HCT116 (cell line): Measurements from ENCODE around the gene CTDSP1. TPM values are rescaled to one million over a fixed set of nuclear protein-coding genes. Genes with fewer than 3 reads are reported as not detected.

Source experiments
- ATAC-seq: fragments of 200-7000 bp; cut with Tn5 transposase; 2 replicates; pipeline ENCODE4 v1.9.1; 2020; ENCODE audit warnings: mild to moderate bottlenecking, moderate library complexity
- BruUV-seq: library from RNA; stranded (reverse); fragments of 400-500 nt; replicated peaks from 2 replicates; lab custom pipeline; 2021; lab: Mats Ljungman, UMichigan
- CTCF ChIA-PET: fragments of 300-600 bp; sonication (Branson Sonifier 250); formaldehyde crosslinking; loops from one replicate; lab custom pipeline; 2021; ENCODE audit warnings: antibody characterized with exemption; lab: Charles Lee
- POLR2A ChIA-PET: fragments of 300-600, 350-600 bp; sonication (Branson Sonifier 250); formaldehyde crosslinking; loops from one replicate; lab custom pipeline; 2021; ENCODE audit warnings: antibody characterized with exemption; lab: Charles Lee
- RAD21 ChIA-PET, 2 experiments: fragments of 300-600 bp; sonication (Branson Sonifier 250); formaldehyde crosslinking; loops; one replicate each; lab custom pipeline; 2023; ENCODE audit warnings: low total read pairs in 2 of 2; ENCODE audit not compliant: uncharacterized antibody in 2 of 2, unreplicated experiment in 2 of 2, low non-redundant PET in 1 of 2; lab: Charles Lee
- DNase-seq: peaks from one replicate; pipeline ENCODE4 v3.0.0-alpha.2; 2010; ENCODE audit warnings: low read depth, low spot score
- H2AFZ ChIP-seq: fragments of 200-600 bp; shearing (Covaris generic), sonication (generic); 2 replicates; pipeline ENCODE4 v1.6.1; 2017; ENCODE audit warnings: low read depth, mixed run types, mixed read lengths, antibody characterized with exemption, low read length; ENCODE audit not compliant: poor library complexity, severe bottlenecking
- H3K27ac ChIP-seq: 2 replicates; pipeline ENCODE4 v1.5.1; 2012; ENCODE audit warnings: low read depth, low read length
- H3K27me3 ChIP-seq: fragments of 200-600 bp; sonication (generic); 2 replicates; pipeline ENCODE4 v1.6.1; 2016; ENCODE audit warnings: mixed run types, low read length, mixed read lengths; ENCODE audit not compliant: insufficient read depth
- H3K36me3 ChIP-seq, 2 experiments: fragments of 200-500 bp in 1 of 2; fragments of 200-600 bp in 1 of 2; sonication (Bioruptor generic) in 1 of 2; sonication (generic) in 1 of 2; 2 replicates each; pipeline versions ENCODE4 v1.5.1 to v1.6.1; 2014 to 2016; ENCODE audit warnings: low read length in 2 of 2, inconsistent platforms in 1 of 2, mixed read lengths in 1 of 2, mixed run types in 1 of 2; ENCODE audit not compliant: insufficient read depth in 2 of 2, control insufficient read depth in 1 of 2
- H3K4me1 ChIP-seq, 2 experiments: fragments of 200-600 bp in 1 of 2; sonication (generic) in 1 of 2; 2 replicates each; pipeline versions ENCODE4 v1.5.1 to v1.6.1; 2012 to 2017; ENCODE audit warnings: low read length in 2 of 2, inconsistent platforms in 1 of 2, mild to moderate bottlenecking in 1 of 2, mixed read lengths in 1 of 2, mixed run types in 1 of 2, moderate library complexity in 1 of 2; ENCODE audit not compliant: insufficient read depth in 2 of 2, control insufficient read depth in 1 of 2
- H3K4me2 ChIP-seq: fragments of 200-600 bp; sonication (generic); 2 replicates; pipeline ENCODE4 v1.6.1; 2017; ENCODE audit warnings: mixed run types, low read length, mixed read lengths
- H3K4me3 ChIP-seq, 2 experiments: fragments of 200-600 bp in 1 of 2; sonication (generic) in 1 of 2; replicated peaks in 1 of 2; 2 replicates each; pipeline ENCODE4 v1.5.1; 2011 to 2016; ENCODE audit warnings: low read length in 2 of 2, control low read depth in 1 of 2, low read depth in 1 of 2, mild to moderate bottlenecking in 1 of 2, mixed read lengths in 1 of 2, mixed run types in 1 of 2
- H3K79me2 ChIP-seq: fragments of 200-600 bp; sonication (generic); 2 replicates; pipeline ENCODE4 v1.6.1; 2017; ENCODE audit warnings: mild to moderate bottlenecking, mixed run types, low read length, moderate library complexity, mixed read lengths; ENCODE audit not compliant: insufficient read depth
- H3K9ac ChIP-seq: fragments of 200-600 bp; sonication (generic); 2 replicates; pipeline ENCODE4 v1.6.1; 2016; ENCODE audit warnings: low read length, mixed read lengths
- H3K9me2 ChIP-seq: fragments of 200-600 bp; sonication (generic), shearing (Covaris generic); 2 replicates; pipeline ENCODE4 v1.6.1; 2017; ENCODE audit warnings: mixed run types, mild to moderate bottlenecking, moderate library complexity; ENCODE audit not compliant: insufficient read depth
- H3K9me3 ChIP-seq, 2 experiments: fragments of 200-500 bp in 1 of 2; fragments of 200-600 bp in 1 of 2; sonication (Bioruptor generic) in 1 of 2; sonication (generic) in 1 of 2; 2 replicates each; pipeline ENCODE4 v1.6.1; 2014 to 2017; ENCODE audit warnings: low read length in 2 of 2, mixed read lengths in 2 of 2, inconsistent platforms in 1 of 2, low read depth in 1 of 2, mild to moderate bottlenecking in 1 of 2, mixed run types in 1 of 2, moderate library complexity in 1 of 2; ENCODE audit not compliant: control insufficient read depth in 1 of 2, insufficient read depth in 1 of 2
- H4K20me1 ChIP-seq: fragments of 200-600 bp; sonication (generic), shearing (Covaris generic); 2 replicates; pipeline ENCODE4 v1.6.1; 2017; ENCODE audit warnings: mixed run types, mild to moderate bottlenecking, moderate library complexity; ENCODE audit not compliant: insufficient read depth
- EZH2 ChIP-seq: fragments of 200-600 bp; sonication (generic); IDR thresholded peaks from 2 replicates; pipeline ENCODE4 v1.6.1; 2017; ENCODE audit warnings: antibody characterized with exemption, mixed run types
- JUND ChIP-seq: IDR thresholded peaks from 2 replicates; pipeline ENCODE4 v1.6.1; 2012
- ZFX ChIP-seq: fragments of 450-650 bp; IDR thresholded peaks from 2 replicates; pipeline ENCODE4 v1.6.1; 2017
- intact Hi-C: fragments of 100-400 bp; cut with micrococcal nuclease; formaldehyde crosslinking; loops from 2 replicates; pipeline ENCODE4 v1.10.0; 2022
- total RNA-seq: library from RNA; stranded (reverse); gene quantifications from one replicate; pipeline ENCODE4 v1.2.1, GENCODE V29; 2021; ENCODE audit not compliant: unreplicated experiment
- TF ChIP-seq, protein P1 (sequence below): IDR thresholded peaks from 2 replicates; pipeline ENCODE4 v1.6.1; 2012
- TF ChIP-seq, protein P2 (sequence below), 3 experiments: fragments of 200-600 bp in 1 of 3; sonication (generic) in 1 of 3; IDR thresholded peaks in 2 of 3; conservative IDR thresholded peaks in 1 of 3; 2 replicates each; pipeline ENCODE4 v1.5.1; 2012 to 2017; ENCODE audit warnings: low read depth in 2 of 3, low read length in 2 of 3, antibody characterized with exemption in 1 of 3, borderline replicate concordance in 1 of 3, control low read depth in 1 of 3, mild to moderate bottlenecking in 1 of 3, mixed read lengths in 1 of 3, mixed run types in 1 of 3, moderate library complexity in 1 of 3; ENCODE audit not compliant: insufficient read depth in 1 of 3

Gene CTDSP1
- total RNA-seq, 1 experiment from 2014 or later = 90.7 TPM

- TF ChIP-seq ZFX (no peak), JUND (no peak), EZH2 (no peak)
- TF ChIP-seq, protein P1, sequence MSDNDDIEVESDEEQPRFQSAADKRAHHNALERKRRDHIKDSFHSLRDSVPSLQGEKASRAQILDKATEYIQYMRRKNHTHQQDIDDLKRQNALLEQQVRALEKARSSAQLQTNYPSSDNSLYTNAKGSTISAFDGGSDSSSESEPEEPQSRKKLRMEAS = no peak
- TF ChIP-seq, protein P2, sequence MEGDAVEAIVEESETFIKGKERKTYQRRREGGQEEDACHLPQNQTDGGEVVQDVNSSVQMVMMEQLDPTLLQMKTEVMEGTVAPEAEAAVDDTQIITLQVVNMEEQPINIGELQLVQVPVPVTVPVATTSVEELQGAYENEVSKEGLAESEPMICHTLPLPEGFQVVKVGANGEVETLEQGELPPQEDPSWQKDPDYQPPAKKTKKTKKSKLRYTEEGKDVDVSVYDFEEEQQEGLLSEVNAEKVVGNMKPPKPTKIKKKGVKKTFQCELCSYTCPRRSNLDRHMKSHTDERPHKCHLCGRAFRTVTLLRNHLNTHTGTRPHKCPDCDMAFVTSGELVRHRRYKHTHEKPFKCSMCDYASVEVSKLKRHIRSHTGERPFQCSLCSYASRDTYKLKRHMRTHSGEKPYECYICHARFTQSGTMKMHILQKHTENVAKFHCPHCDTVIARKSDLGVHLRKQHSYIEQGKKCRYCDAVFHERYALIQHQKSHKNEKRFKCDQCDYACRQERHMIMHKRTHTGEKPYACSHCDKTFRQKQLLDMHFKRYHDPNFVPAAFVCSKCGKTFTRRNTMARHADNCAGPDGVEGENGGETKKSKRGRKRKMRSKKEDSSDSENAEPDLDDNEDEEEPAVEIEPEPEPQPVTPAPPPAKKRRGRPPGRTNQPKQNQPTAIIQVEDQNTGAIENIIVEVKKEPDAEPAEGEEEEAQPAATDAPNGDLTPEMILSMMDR (IDR thresholded peaks at IDR 0.05 in 2 of 3, conservative IDR thresholded peaks at IDR 0.05 in 1 of 3; ENCODE audit: borderline replicate concordance in 1 of 3, insufficient read depth in 1 of 3, low read depth in 2 of 3, low read length in 2 of 3) = no peak
- Histone ChIP-seq H3K27ac (no peak overlapping the region), H3K4me2 (no peak overlapping the region), H3K9ac (no peak overlapping the region), H3K36me3 (no peaks in the 10 kb centered on the region), H3K4me3 (no peak overlapping the region), H2AFZ (no peak overlapping the region), H3K4me1 (peaks cover 0 to 8% of the 10 kb centered on the region in 2 experiments; a peak in 2 of 4 replicates), H3K27me3 (no peaks in the 10 kb centered on the region), H3K79me2 (no peaks in the 10 kb centered on the region), H3K9me2 (no peaks in the 10 kb centered on the region), H4K20me1 (no peaks in the 10 kb centered on the region), H3K9me3 (no peaks in the 10 kb centered on the region)
- ATAC-seq = no peak
- ChIA-PET RAD21 (no interaction called here), POLR2A (no interaction called here), CTCF (no interaction called here)
- intact Hi-C loops = no loop called here
- no peak for DNase-seq
- BruUV-seq = no TSS peak
Measured at GRCh38 chr2:218386505-218387368, 12.9 kb upstream of the CTDSP1 start.
